GM19467 (cell line): Measurements from ENCODE around the gene GLRX5.
A peak's percentile ranks its signal among the peaks of the same experiment; 100 is the strongest.
"Not testable (repeated sequence)": the region's sequence is repeated elsewhere in the genome, so short reads cannot be mapped to it uniquely, and the experiment has no call there.

Experiments used
- ATAC-seq: cut with Tn5 transposase; IDR thresholded peaks from one replicate; pipeline ENCODE4 v1.9.1; 2021; ENCODE audit warnings: mild to moderate bottlenecking, moderate library complexity; ENCODE audit not compliant: unreplicated experiment

GLRX5 gene

GRCh38 chr14:95549656-95550585 is 15.1 kb downstream of the GLRX5 start:
- ATAC-seq: no peak

GRCh38 chr14:95551435-95551834 is 16.6 kb downstream of the GLRX5 start:
- no peak for ATAC-seq

- ATAC-seq: no peak
Measured at GRCh38 chr14:95553141-95553540, 18.3 kb downstream of the GLRX5 start.

GRCh38 chr14:95555053-95555452 is 20.2 kb downstream of the GLRX5 start:
- no peak for ATAC-seq

- no peak for ATAC-seq
Measured at GRCh38 chr14:95557291-95557690, 22.4 kb downstream of the GLRX5 start.

- no peak for ATAC-seq
Measured at GRCh38 chr14:95557832-95558231, 23.0 kb downstream of the GLRX5 start.

GRCh38 chr14:95559203-95559602 is 24.4 kb downstream of the GLRX5 start:
- no peak for ATAC-seq

- ATAC-seq: peak; percentile 75
Measured at GRCh38 chr14:95561001-95561412, 26.2 kb downstream of the GLRX5 start.

GRCh38 chr14:95562892-95563685 is 28.2 kb downstream of the GLRX5 start:
- no peak for ATAC-seq

GRCh38 chr14:95564060-95564459 is 29.2 kb downstream of the GLRX5 start:
- ATAC-seq: no peak

GRCh38 chr14:95569440-95569839 is 34.6 kb downstream of the GLRX5 start:
- ATAC-seq: no peak

- ATAC-seq: no peak
Measured at GRCh38 chr14:95573313-95573712, 38.5 kb downstream of the GLRX5 start.

- no peak for ATAC-seq
Measured at GRCh38 chr14:95575840-95576473, 41.1 kb downstream of the GLRX5 start.

- peak; percentile 94 for ATAC-seq
Measured at GRCh38 chr14:95577067-95577800, 42.4 kb downstream of the GLRX5 start.

- ATAC-seq: no peak
Measured at GRCh38 chr14:95577870-95578269, 43.0 kb downstream of the GLRX5 start.

GRCh38 chr14:95583836-95584617 is 49.2 kb downstream of the GLRX5 start:
- ATAC-seq: not testable (repeated sequence)

- ATAC-seq: no peak
Measured at GRCh38 chr14:95585953-95586620, 51.2 kb downstream of the GLRX5 start.

GRCh38 chr14:95591182-95591581 is 56.3 kb downstream of the GLRX5 start:
- ATAC-seq: not testable (repeated sequence)
